WERI-Rb-1 (cell line): ENCODE measurements around the gene TTC24.
"Not testable (repeated sequence)": the region's sequence is repeated elsewhere in the genome, so short reads cannot be mapped to it uniquely, and the experiment has no call there.

Experiments
- DNase-seq: peaks from one replicate; pipeline ENCODE4 v3.0.0-alpha.2; 2020
- H3K27ac ChIP-seq: fragments of 250-450 bp; sonication (Bioruptor Pico); 2 replicates; pipeline ENCODE4 v1.5.1; 2020; ENCODE audit warnings: mild to moderate bottlenecking, moderate library complexity
- H3K27me3 ChIP-seq: fragments of 250-450 bp; sonication (Bioruptor Pico); 2 replicates; pipeline ENCODE4 v1.5.1; 2021; ENCODE audit warnings: mild to moderate bottlenecking, low read depth, moderate library complexity; ENCODE audit not compliant: insufficient read depth, severe bottlenecking
- H3K36me3 ChIP-seq: fragments of 250-450 bp; sonication (Bioruptor Pico); 2 replicates; pipeline ENCODE4 v1.5.1; 2020; ENCODE audit warnings: mild to moderate bottlenecking, moderate library complexity
- H3K4me3 ChIP-seq: 2 replicates; pipeline ENCODE4 v1.5.1; 2011; ENCODE audit warnings: low read depth, mild to moderate bottlenecking, control low read depth, low read length
- H3K9me3 ChIP-seq: fragments of 250-450 bp; sonication (Bioruptor Pico); 2 replicates; pipeline ENCODE4 v1.5.1; 2021; ENCODE audit warnings: mild to moderate bottlenecking, moderate library complexity; ENCODE audit not compliant: severe bottlenecking
- CTCF ChIP-seq: IDR thresholded peaks from 2 replicates; pipeline ENCODE4 v1.5.1; 2011; ENCODE audit warnings: low read depth, mild to moderate bottlenecking, control low read depth, inconsistent platforms, low read length

TTC24 gene

GRCh38 chr1:156602557-156602993 lies 23.1 kb downstream of the TTC24 start:
- peaks cover 20% of the 10 kb centered on the region for H3K36me3 ChIP-seq
- no peak overlapping the region for H3K27ac ChIP-seq
- no peaks in the 10 kb centered on the region for H3K9me3 ChIP-seq
- H3K27me3 ChIP-seq = no peaks in the 10 kb centered on the region
- peak; percentile 65 for TF ChIP-seq CTCF
- no peak overlapping the region for H3K4me3 ChIP-seq
- no peak for DNase-seq

- not testable (repeated sequence) for H3K36me3 ChIP-seq, DNase-seq, H3K27ac ChIP-seq, H3K4me3 ChIP-seq, H3K27me3 ChIP-seq, H3K9me3 ChIP-seq
Measured at GRCh38 chr1:156607344-156607743, 27.8 kb downstream of the TTC24 start.

GRCh38 chr1:156608036-156608674 lies 28.6 kb downstream of the TTC24 start:
- Histone ChIP-seq H3K27ac (no peak overlapping the region), H3K36me3 (no peaks in the 10 kb centered on the region), H3K4me3 (no peak overlapping the region), H3K9me3 (no peaks in the 10 kb centered on the region), H3K27me3 (no peaks in the 10 kb centered on the region)
- peak; percentile 98 for TF ChIP-seq CTCF
- peak; percentile 88 for DNase-seq

- no peak overlapping the region for H3K27ac ChIP-seq
- no peaks in the 10 kb centered on the region for H3K36me3 ChIP-seq
- DNase-seq = peak; percentile 78
- H3K4me3 ChIP-seq = no peak overlapping the region
- no peaks in the 10 kb centered on the region for H3K27me3 ChIP-seq
- TF ChIP-seq CTCF = peak; percentile 89
- H3K9me3 ChIP-seq = no peaks in the 10 kb centered on the region
Measured at GRCh38 chr1:156608981-156609380, 29.5 kb downstream of the TTC24 start.

GRCh38 chr1:156610072-156610471 lies 30.5 kb downstream of the TTC24 start:
- not testable (repeated sequence) for H3K9me3 ChIP-seq, H3K4me3 ChIP-seq, H3K27ac ChIP-seq, DNase-seq, H3K36me3 ChIP-seq, H3K27me3 ChIP-seq

GRCh38 chr1:156612666-156613065 lies 33.1 kb downstream of the TTC24 start:
- H3K9me3 ChIP-seq = no peaks in the 10 kb centered on the region
- no peaks in the 10 kb centered on the region for H3K36me3 ChIP-seq
- no peak for DNase-seq
- H3K4me3 ChIP-seq = no peak overlapping the region
- H3K27me3 ChIP-seq = no peaks in the 10 kb centered on the region
- TF ChIP-seq CTCF = no peak
- no peak overlapping the region for H3K27ac ChIP-seq

GRCh38 chr1:156615946-156616345 lies 36.4 kb downstream of the TTC24 start:
- H3K9me3 ChIP-seq = no peaks in the 10 kb centered on the region
- no peak for TF ChIP-seq CTCF
- H3K27ac ChIP-seq = no peak overlapping the region
- no peak overlapping the region for H3K4me3 ChIP-seq
- H3K27me3 ChIP-seq = no peaks in the 10 kb centered on the region
- no peak for DNase-seq
- no peaks in the 10 kb centered on the region for H3K36me3 ChIP-seq
